GM19395 (cell line): ENCODE data around the gene GLYR1.

Experiments
- ATAC-seq: cut with Tn5 transposase; IDR thresholded peaks from one replicate; pipeline ENCODE4 v1.9.1; 2021; ENCODE audit warnings: mild to moderate bottlenecking, moderate library complexity; ENCODE audit not compliant: unreplicated experiment

Gene GLYR1

GRCh38 chr16:4852221-4852872 is 5.3 kb upstream of the GLYR1 start:
- no peak for ATAC-seq

GRCh38 chr16:4850211-4850610 is 3.1 kb upstream of the GLYR1 start:
- ATAC-seq: no peak

DNA sequence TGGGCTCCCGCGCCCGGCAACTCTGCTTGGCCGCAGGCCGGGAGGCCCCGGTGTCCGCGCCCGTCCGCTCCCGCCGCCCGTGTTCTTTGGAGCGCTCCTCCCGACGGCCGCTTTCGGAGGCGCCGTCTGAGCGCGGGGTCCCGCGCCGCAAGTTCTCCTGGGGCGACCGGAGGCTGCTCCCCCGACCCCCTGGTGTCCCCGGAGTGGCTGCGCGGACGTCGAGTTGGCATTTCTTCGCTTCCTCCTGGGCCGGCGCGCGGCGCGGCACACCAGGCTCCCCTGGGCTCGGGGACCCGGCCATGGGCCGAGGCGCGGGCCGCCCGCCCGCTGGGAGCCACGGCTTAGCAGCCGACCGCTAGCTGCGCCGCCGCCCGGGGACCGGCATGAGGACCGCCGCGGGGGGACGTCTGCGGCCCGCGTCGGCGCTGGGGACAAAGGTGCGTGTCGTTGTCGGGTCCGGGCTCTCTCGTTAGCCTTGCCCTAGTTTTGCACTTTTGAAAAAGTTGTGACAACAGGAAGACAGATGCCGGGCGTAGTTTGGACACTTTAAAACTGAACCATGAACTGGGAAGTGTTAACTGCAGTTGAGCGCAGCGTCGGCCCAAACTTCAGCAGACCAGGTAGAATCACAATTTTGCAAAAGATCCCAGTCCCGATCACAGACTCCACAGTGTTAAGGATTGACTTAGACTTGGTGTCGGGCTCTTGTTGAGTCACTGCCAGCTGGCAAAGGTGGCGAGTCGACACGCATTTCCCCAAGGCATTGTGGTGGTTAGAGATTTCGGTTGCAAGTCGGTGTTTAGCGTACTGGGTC is 893 bp upstream of the GLYR1 start:
- peak; percentile 23 for ATAC-seq

- peak; percentile 32 for ATAC-seq
Measured at GRCh38 chr16:4846503-4846900, 586 bp downstream of the GLYR1 start.

- ATAC-seq: no peak
Measured at GRCh38 chr16:4840984-4841383, 6.1 kb downstream of the GLYR1 start.

GRCh38 chr16:4839942-4840341 is 7.1 kb downstream of the GLYR1 start:
- ATAC-seq: no peak

- ATAC-seq: no peak
Measured at GRCh38 chr16:4837733-4838501, 9.2 kb downstream of the GLYR1 start.

DNA sequence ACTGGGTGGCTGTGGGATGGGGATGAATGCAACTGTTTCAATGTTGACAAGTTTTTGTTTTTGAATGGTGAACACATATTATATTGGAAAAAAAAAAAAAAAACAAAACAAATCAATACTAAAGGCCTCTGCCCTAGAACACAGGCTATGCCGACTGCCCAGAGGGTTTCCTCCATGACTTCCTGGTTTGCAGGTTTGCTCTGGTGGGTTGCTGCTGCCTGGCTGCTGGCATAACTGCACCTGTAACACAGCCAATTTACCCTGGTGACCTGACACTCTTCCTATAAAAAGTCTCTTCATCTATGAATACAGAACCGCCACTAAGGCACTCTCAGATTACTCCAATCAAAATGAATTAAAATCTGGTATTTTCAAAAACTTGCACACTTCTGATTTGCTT is 10.4 kb downstream of the GLYR1 start:
- ATAC-seq: no peak

DNA sequence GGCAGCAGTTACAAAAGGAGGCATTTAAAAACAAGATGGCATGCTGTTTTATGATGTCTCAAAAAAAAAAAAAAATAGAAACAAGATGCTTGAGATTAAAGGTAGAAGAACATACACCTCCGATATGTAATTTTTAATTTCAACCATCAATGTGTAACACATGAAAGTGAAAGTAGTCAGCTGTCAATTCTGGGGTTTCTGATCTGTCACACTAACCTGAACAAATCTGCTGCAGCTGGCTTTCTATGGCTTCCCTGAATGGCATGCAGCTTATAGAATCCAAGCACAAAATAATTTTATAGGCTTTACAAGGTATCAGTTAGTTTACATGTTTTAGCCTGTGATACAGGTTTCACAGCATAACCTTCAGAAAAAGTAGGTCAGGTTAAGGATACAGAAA is 13.5 kb downstream of the GLYR1 start:
- ATAC-seq: no peak

- no peak for ATAC-seq
Measured at GRCh38 chr16:4832698-4833343, 14.3 kb downstream of the GLYR1 start.

GRCh38 chr16:4831616-4832015 is 15.5 kb downstream of the GLYR1 start:
- ATAC-seq: no peak

GRCh38 chr16:4830408-4830807 is 16.7 kb downstream of the GLYR1 start:
- no peak for ATAC-seq

DNA sequence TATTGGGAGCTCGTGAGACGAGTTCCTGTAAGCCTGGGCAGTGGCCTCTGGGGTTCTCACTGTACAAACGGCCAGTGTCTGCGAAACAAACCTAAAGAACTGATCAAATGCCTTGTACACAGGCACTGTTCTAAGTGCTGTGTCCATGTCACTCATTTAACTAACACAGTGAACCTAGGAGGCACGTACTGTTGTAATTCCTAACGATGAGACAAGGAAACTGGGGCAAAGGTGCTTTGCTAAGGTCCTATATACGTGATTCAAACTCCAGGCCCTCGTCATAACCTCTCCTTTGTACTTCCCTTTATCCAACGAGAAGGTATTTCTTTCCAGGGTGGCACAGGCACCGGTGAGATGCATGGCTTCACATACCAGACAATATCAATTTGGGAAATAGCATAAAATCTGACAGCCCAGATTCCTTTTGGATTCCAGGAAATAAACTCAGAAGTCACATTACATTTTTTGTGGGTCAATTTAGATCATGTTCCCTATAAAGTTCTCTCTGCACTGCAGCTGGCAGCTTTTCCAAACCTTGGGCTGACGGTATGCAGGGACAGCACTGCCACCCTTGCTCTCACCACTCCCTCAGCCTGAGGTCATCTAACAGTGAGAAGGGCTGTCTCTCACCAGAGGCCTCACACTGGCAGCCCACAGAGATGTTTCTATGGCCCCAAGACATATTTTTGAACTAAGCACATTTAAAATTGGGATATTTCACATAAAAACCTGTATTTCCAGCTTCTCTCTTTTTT is 18.3 kb downstream of the GLYR1 start:
- ATAC-seq: no peak

DNA sequence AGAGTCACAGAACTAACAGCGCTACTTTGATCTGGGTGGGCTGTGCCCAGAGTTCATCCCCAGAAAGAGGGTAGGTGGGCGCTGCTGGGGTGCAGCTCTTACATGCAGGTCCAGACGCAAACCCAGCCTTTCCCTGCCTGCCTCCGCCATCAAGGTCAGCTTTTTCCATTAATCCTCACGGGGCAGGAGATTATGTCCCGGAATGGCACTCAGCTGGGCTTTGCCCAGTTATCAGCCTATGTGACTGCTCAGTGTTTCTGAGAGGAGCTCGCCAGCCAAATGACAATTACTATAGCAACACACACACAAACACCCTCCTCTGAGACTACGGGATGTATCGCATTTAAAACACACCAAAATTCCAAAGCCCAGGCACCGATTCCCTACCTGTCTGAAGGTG is 20.1 kb downstream of the GLYR1 start:
- ATAC-seq: no peak

DNA sequence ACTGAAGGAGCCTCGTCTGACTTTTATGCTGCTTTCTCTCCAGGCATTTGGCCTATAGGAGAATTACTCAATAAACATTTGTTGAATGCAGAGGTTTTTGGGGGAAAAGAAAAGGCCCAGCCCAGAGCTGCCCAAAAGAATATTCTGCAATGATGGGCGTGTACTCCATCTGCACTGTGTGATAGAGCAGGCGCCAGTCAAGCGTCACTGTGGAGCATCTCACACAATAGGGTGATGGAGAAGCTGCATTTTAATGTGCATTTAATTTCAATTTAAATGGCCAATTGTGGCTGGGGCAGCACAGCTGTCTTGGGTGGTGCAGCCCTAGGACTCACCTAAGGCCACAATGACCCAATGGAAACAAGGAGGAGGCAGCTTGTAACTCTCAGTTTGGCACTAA is 20.6 kb downstream of the GLYR1 start:
- ATAC-seq: no peak

GRCh38 chr16:4825196-4825595 is 21.9 kb downstream of the GLYR1 start:
- ATAC-seq: no peak

DNA sequence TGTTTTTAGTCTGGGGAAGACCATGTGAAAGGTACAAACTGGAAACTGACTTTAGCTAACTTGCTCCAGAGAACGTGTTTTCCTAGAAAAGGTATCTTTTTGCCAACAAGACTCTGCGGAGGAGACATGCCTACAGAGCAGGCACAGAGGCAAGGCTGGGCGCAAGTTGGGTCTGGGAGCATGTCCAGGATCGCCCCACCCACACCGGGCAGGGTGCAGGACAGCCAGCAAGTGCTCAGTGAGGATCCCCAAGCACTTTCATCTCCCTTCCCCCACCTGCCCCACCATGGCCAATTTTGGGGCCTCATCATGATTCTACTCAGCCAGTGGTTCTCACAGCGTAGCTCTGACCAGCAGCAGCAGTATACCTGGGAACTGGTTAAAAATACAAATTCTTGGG is 26.4 kb downstream of the GLYR1 start:
- ATAC-seq: no peak

- no peak for ATAC-seq
Measured at GRCh38 chr16:4814542-4815173, 32.4 kb downstream of the GLYR1 start.

- no peak for ATAC-seq
Measured at GRCh38 chr16:4814046-4814445, 33.0 kb downstream of the GLYR1 start.
